ENCODE measurements around the gene ARSD. TPM values are rescaled to one million over a fixed set of nuclear protein-coding genes. Genes with fewer than 3 reads are reported as not detected.

The ARSD gene
- total RNA-seq, 2 donors from 2014 or later, result 52.1 to 69.5 TPM

DNA sequence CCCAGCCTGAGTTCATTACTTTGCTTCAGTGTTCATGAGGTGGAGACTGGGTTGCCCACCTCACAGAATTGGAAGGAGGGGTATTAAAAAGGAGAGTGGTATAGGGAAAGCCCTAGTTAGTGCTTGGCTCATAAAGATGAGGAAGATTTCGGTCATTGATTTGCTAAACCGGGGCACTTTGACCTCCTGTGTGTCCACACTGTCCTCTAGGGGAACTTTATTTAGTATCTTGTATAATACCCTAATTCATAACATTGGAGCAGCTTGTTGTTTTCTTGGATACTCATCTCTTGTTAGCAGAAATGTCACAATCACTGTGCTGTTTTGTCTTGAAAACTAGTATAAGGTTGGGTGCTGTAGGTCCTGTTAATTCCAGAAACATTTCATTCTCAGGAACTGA, 50.6 kb downstream of the ARSD start:
- 50% methylated on average over 2 of the region's 2 CpGs for WGBS
- intact Hi-C loops (cut with DNase I), result no loop called here
- Histone ChIP-seq H3K4me3 (no peak overlapping the region), H3K9me3 (no peaks in the 10 kb centered on the region), H3K27me3 (replicated peaks; ENCODE audit: insufficient read depth) (no peaks in the 10 kb centered on the region), H3K27ac (no peak overlapping the region), H3K36me3 (no peaks in the 10 kb centered on the region), H3K4me1 (replicated peaks) (no peaks in the 10 kb centered on the region)
- no peak for TF ChIP-seq POLR2AphosphoS5 (IDR thresholded peaks at IDR 0.05)
- no peak for TF ChIP-seq POLR2A (IDR thresholded peaks at IDR 0.05)
- TF ChIP-seq, protein P1, sequence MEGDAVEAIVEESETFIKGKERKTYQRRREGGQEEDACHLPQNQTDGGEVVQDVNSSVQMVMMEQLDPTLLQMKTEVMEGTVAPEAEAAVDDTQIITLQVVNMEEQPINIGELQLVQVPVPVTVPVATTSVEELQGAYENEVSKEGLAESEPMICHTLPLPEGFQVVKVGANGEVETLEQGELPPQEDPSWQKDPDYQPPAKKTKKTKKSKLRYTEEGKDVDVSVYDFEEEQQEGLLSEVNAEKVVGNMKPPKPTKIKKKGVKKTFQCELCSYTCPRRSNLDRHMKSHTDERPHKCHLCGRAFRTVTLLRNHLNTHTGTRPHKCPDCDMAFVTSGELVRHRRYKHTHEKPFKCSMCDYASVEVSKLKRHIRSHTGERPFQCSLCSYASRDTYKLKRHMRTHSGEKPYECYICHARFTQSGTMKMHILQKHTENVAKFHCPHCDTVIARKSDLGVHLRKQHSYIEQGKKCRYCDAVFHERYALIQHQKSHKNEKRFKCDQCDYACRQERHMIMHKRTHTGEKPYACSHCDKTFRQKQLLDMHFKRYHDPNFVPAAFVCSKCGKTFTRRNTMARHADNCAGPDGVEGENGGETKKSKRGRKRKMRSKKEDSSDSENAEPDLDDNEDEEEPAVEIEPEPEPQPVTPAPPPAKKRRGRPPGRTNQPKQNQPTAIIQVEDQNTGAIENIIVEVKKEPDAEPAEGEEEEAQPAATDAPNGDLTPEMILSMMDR (IDR thresholded peaks at IDR 0.05), result no peak
- no peak for DNase-seq (ENCODE audit: low spot score)

DNA sequence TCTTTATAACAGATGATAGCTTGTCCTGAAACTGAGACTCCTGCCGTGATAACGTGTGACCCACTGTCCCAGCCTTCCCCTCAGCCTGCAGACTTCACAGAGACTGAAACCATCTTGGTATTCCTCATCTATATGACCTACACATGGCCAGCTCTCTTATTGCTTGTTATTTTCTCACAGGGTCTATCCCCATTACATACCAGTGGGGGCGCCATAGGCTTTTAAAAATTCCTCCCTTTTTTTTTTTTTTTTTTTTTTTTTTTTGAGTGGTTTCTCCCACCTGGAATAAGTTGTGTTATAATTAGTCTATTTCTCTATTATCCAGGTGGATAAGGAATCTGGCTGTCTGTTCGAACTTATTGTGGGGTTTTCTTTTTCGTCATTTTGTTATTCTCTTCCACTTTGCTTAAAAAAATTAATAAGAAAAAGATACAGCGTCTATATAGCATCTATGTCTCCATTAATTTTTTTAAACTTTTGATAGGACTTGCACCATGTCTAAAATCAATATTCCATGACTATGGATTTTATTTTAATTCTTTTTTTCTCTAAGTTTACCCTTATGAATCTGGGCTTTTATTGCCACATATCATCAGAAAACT, 53.2 kb downstream of the ARSD start:
- DNase-seq (ENCODE audit: low spot score), result no peak
- Histone ChIP-seq H3K27ac (no peak overlapping the region), H3K27me3 (replicated peaks; ENCODE audit: insufficient read depth) (no peaks in the 10 kb centered on the region), H3K9me3 (no peaks in the 10 kb centered on the region), H3K4me3 (no peak overlapping the region), H3K36me3 (no peaks in the 10 kb centered on the region), H3K4me1 (replicated peaks) (no peaks in the 10 kb centered on the region)
- intact Hi-C loops (cut with DNase I), result no loop called here
- TF ChIP-seq POLR2AphosphoS5 (IDR thresholded peaks at IDR 0.05) (no peak), POLR2A (IDR thresholded peaks at IDR 0.05) (no peak)
- TF ChIP-seq, protein P1 (IDR thresholded peaks at IDR 0.05), result no peak
- 87% methylated on average over 6 of the region's 6 CpGs for WGBS

DNA sequence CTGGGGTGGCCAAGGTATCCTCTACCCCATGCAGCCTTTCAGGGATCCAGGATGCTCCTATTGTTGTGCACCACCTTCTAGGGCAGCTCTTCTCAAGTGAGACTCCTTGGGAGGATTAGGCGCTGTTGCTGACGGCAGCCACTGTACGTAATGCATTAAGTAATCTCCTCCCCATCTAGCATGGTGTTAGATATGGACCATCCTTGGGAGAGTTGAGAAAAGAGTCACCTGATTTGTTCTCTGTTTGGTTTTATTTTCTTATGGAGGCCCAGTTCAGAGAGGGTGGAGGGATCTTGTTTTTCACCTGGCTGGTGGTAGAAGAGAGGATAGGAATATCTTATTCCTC, 54.0 kb downstream of the ARSD start:
- Histone ChIP-seq H3K4me3 (no peak overlapping the region), H3K27ac (no peak overlapping the region), H3K4me1 (replicated peaks) (no peaks in the 10 kb centered on the region), H3K36me3 (no peaks in the 10 kb centered on the region), H3K9me3 (no peaks in the 10 kb centered on the region), H3K27me3 (replicated peaks; ENCODE audit: insufficient read depth) (no peaks in the 10 kb centered on the region)
- intact Hi-C loops (cut with DNase I), result no loop called here
- no peak for TF ChIP-seq POLR2A (IDR thresholded peaks at IDR 0.05)
- TF ChIP-seq, protein P1 (IDR thresholded peaks at IDR 0.05), result no peak
- no peak for TF ChIP-seq POLR2AphosphoS5 (IDR thresholded peaks at IDR 0.05)
- 100% methylated on average over 3 of the region's 3 CpGs for WGBS
- DNase-seq (ENCODE audit: low spot score), result no peak

DNA sequence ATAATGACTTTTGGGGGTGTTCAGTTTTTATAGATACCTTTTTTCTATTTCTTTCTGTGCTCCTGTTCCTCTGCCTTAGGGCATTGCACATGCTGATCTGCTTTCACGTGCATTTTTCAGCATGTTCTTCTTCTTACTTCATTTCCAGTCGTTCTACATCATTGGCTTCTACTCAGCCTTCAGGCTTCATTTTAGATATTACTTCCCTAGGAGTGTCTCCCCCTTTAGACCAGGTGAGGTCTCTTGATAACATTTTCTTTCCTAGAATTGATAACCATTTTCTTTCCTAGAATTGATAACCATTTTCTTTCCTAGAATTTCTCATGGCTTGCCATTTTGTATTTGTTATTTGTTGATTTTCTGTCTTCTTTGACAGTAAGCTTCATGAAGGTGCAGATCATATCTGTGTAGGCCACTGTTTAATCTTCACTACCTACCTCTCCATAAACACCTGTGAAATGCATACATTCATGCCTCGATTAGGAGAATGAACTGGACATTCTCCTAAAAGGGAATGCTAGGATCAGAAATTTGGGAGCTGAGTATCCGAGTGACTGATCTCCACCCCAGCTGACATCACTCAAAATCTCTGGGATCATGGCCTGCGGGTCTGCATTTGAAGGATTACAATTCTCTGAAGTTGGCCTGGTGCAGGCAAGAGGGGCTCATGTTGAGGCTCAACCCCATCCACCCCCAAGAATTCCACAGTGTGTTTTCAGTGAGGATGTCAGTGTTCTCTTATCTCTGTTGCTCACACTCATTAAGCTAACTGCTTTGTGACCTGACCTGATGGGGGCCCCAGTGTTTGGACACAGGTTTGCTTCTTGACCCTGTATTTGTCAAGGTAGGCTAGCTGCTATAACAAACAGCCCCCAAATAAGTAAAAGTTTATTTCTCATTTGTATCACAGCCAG, 54.7 kb downstream of the ARSD start:
- H3K4me1 ChIP-seq (replicated peaks), result no peaks in the 10 kb centered on the region
- no peak for DNase-seq (ENCODE audit: low spot score)
- WGBS, result 92% methylated on average over 5 of the region's 5 CpGs
- no peak overlapping the region for H3K27ac ChIP-seq
- no peak overlapping the region for H3K4me3 ChIP-seq
- H3K36me3 ChIP-seq, result no peaks in the 10 kb centered on the region
- no peaks in the 10 kb centered on the region for H3K27me3 ChIP-seq (replicated peaks; ENCODE audit: insufficient read depth)
- TF ChIP-seq POLR2AphosphoS5 (IDR thresholded peaks at IDR 0.05) (no peak), POLR2A (IDR thresholded peaks at IDR 0.05) (no peak)
- TF ChIP-seq, protein P1 (IDR thresholded peaks at IDR 0.05), result no peak
- no peaks in the 10 kb centered on the region for H3K9me3 ChIP-seq
- intact Hi-C loops (cut with DNase I), result no loop called here

Data from prostate gland (tissue), 2 donors.